ENCODE measurements around the gene PRKCA. TPM values are rescaled to one million over a fixed set of nuclear protein-coding genes. Genes with fewer than 3 reads are reported as not detected.

The PRKCA gene
- total RNA-seq, 4 donors from 2014 or later = 9.8 to 25.6 (median 12.2) TPM

DNA sequence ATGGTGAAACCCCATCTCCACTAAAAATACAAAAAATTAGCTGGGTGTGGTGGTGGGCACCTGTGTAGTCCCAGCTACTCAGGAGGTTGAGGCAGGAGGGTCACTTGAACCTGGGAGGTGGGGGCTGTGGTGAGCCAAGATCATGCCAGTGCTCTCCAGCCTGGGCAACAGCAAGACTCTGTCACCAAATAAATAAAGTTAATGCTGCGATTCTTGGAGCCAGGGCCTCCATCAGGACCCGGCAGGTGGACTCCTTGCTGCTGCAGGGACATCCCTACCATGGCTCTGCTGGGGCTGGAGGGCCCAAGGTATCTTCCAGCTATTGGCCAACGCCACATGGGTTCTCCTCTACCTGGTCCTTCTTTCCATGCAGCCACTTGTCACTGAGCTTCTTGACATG, 450.0 kb downstream of the PRKCA start:
- no peak overlapping the region for H3K27ac ChIP-seq
- no peaks in the 10 kb centered on the region for H3K27me3 ChIP-seq
- WGBS = 89% methylated on average over 3 of the region's 3 CpGs
- no peaks in the 10 kb centered on the region for H3K9me3 ChIP-seq
- no peak overlapping the region for H3K4me3 ChIP-seq
- TF ChIP-seq POLR2A (IDR thresholded peaks at IDR 0.05) (no peak), POLR2AphosphoS5 (IDR thresholded peaks at IDR 0.05) (no peak), EP300 (IDR thresholded peaks at IDR 0.05) (no peak)
- TF ChIP-seq, protein P1, sequence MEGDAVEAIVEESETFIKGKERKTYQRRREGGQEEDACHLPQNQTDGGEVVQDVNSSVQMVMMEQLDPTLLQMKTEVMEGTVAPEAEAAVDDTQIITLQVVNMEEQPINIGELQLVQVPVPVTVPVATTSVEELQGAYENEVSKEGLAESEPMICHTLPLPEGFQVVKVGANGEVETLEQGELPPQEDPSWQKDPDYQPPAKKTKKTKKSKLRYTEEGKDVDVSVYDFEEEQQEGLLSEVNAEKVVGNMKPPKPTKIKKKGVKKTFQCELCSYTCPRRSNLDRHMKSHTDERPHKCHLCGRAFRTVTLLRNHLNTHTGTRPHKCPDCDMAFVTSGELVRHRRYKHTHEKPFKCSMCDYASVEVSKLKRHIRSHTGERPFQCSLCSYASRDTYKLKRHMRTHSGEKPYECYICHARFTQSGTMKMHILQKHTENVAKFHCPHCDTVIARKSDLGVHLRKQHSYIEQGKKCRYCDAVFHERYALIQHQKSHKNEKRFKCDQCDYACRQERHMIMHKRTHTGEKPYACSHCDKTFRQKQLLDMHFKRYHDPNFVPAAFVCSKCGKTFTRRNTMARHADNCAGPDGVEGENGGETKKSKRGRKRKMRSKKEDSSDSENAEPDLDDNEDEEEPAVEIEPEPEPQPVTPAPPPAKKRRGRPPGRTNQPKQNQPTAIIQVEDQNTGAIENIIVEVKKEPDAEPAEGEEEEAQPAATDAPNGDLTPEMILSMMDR (IDR thresholded peaks at IDR 0.05) = no peak
- H3K4me1 ChIP-seq = no peaks in the 10 kb centered on the region
- H3K36me3 ChIP-seq = no peaks in the 10 kb centered on the region
- no peak for DNase-seq (ENCODE audit: low spot score in 2 of 2)

DNA sequence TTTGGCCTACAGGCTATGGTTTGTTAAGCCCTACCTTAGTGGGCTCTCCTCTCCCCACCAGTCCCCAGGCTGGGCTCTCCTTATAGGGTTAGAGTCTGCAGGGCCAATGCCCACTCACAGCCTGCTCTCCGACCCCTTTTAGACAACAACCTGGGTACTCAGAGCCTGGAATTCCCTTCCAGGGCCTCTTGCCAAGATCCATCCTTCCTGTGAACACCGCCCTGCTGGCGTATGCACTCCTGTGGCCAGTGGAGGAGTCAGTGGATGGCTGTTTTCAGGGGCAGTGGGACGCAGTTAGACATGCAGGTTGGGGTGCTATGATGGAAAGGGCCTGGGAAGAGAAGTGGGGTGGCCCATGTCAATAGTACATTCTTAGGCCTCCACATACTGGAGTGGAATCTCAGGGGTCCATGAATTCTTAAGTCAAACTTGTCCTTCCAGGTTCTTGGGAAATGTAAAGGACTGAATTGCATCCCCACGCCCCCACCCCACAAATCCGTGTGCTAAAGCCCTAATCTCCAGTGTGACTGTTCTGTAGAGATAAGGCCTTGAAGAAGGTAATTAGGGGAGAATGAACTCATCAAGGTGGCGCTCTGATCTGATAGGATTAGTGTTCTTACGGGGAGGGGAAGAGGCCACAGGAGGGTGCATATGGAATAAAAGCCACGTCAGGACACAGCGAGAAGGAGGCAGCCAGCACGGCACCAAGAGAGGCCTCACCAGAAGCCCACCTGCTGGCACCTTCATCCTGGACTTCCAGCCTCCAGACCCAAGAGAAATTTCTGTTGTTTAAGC, 450.9 kb downstream of the PRKCA start:
- Histone ChIP-seq H3K36me3 (no peaks in the 10 kb centered on the region), H3K9me3 (no peaks in the 10 kb centered on the region), H3K4me1 (no peaks in the 10 kb centered on the region), H3K27ac (no peak overlapping the region), H3K4me3 (no peak overlapping the region), H3K27me3 (no peaks in the 10 kb centered on the region)
- 95% methylated on average over 10 of the region's 11 CpGs for WGBS
- TF ChIP-seq EP300 (IDR thresholded peaks at IDR 0.05) (no peak), POLR2AphosphoS5 (IDR thresholded peaks at IDR 0.05) (no peak), POLR2A (IDR thresholded peaks at IDR 0.05) (no peak)
- TF ChIP-seq, protein P1 (IDR thresholded peaks at IDR 0.05) = no peak
- DNase-seq (ENCODE audit: low spot score in 2 of 2) = no peak

DNA sequence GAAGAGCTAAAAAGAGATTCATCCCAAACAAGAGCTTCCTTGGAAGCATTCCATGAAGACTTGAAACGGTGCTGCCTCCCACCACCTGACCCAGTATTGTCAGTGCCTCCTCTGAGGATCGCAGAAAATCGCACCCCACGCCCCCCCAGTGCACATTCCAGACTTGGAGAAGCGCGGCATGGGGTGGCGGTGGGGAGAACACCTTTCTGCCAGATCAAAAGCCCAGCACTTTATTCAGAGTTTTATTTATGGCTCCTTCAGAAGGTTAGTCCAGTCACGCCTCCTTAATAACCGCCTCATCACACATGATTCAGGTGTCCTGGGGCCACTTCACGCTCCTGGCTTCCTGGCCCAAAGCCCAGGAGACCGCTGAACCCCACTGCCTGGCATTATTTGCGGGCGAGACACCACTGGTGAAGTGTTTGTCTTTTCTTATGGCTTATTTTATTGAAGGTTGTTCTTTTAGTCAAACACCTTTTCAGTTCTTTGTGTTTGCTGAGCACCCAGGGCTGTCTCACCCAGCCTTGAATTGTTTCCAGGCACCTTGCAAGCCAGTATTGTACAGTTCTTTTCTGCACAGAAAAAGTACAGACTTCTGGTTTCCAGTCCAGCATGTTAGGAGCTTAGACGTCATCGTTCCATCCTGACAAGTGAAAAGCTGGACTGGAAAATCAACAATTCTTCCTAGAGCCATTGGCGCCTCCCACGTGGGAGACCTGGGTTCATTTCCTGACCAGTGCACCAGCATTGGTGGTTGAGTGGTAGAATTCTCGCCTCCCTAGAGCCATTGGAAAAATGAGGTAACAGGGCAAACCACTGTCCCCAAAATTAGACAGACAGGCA, 452.9 kb downstream of the PRKCA start:
- no peaks in the 10 kb centered on the region for H3K4me1 ChIP-seq
- TF ChIP-seq, protein P1 (IDR thresholded peaks at IDR 0.05) = no peak
- TF ChIP-seq POLR2A (IDR thresholded peaks at IDR 0.05) (no peak), POLR2AphosphoS5 (IDR thresholded peaks at IDR 0.05) (no peak), EP300 (IDR thresholded peaks at IDR 0.05) (no peak)
- H3K36me3 ChIP-seq = no peaks in the 10 kb centered on the region
- H3K27me3 ChIP-seq = no peaks in the 10 kb centered on the region
- H3K27ac ChIP-seq = no peak overlapping the region
- H3K9me3 ChIP-seq = no peaks in the 10 kb centered on the region
- no peak for DNase-seq (ENCODE audit: low spot score in 2 of 2)
- 70% methylated on average over 18 of the region's 18 CpGs for WGBS
- no peak overlapping the region for H3K4me3 ChIP-seq

DNA sequence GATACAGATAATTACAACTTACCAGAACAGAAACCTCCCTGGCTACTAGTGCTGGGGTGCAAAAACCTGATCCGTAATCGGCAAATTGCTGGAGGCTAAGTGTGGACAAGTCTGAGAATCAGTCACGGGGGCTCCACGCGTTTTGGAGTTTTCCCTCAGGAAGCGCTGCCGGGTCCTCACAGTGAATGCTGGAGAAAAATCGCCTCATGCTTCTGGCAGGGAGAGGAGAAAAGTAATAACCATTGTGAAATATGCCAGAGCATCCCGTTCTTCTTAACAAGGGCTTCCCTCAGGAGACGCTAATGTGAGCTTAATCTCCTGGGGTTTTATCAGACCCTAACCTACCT, 453.5 kb downstream of the PRKCA start:
- DNase-seq (ENCODE audit: low spot score in 2 of 2) = no peak
- WGBS = 77% methylated on average over 10 of the region's 10 CpGs
- no peak for TF ChIP-seq EP300 (IDR thresholded peaks at IDR 0.05)
- no peak for TF ChIP-seq POLR2A (IDR thresholded peaks at IDR 0.05)
- TF ChIP-seq POLR2AphosphoS5 (IDR thresholded peaks at IDR 0.05) = no peak
- TF ChIP-seq, protein P1 (IDR thresholded peaks at IDR 0.05) = no peak

DNA sequence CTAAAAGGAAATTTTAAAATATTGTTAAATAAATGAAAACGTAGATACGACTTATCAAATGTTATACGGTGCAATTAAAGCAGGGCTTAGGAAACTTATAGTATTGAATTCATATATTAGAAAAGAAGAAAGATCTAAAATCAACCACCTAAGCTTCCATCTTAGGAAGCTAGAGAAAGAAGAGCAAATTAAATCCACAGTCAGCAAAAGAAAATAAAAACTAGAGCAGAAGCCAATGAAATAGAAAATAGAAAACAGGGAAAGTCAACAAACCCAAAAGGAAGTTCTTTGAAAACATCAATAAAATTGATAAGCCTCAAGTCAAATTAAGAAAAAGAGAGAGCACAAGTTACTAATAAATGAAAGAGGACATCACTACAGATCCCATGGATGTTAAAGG, 457.9 kb downstream of the PRKCA start:
- no peaks in the 10 kb centered on the region for H3K9me3 ChIP-seq
- no peaks in the 10 kb centered on the region for H3K36me3 ChIP-seq
- DNase-seq (ENCODE audit: low spot score in 2 of 2) = no peak
- no peak overlapping the region for H3K4me3 ChIP-seq
- WGBS = 97% methylated on average over 3 of the region's 3 CpGs
- no peak overlapping the region for H3K27ac ChIP-seq
- TF ChIP-seq POLR2A (IDR thresholded peaks at IDR 0.05) = no peak
- no peak for TF ChIP-seq EP300 (IDR thresholded peaks at IDR 0.05)
- no peak for TF ChIP-seq POLR2AphosphoS5 (IDR thresholded peaks at IDR 0.05)
- TF ChIP-seq, protein P1 (IDR thresholded peaks at IDR 0.05) = no peak
- no peaks in the 10 kb centered on the region for H3K27me3 ChIP-seq
- no peaks in the 10 kb centered on the region for H3K4me1 ChIP-seq

More for the DNA sequence above, 453.5 kb downstream of the PRKCA start:
- Histone ChIP-seq H3K9me3 (no peaks in the 10 kb centered on the region), H3K36me3 (no peaks in the 10 kb centered on the region), H3K4me1 (no peaks in the 10 kb centered on the region), H3K27me3 (no peaks in the 10 kb centered on the region), H3K27ac (no peak overlapping the region), H3K4me3 (no peak overlapping the region)

Data from suprapubic skin (tissue), 4 donors.